GM12878 (cell line): ENCODE results near the gene PLA2G4C. TPM values are rescaled to one million over a fixed set of nuclear protein-coding genes. Genes with fewer than 3 reads are reported as not detected.

Experiments
- ASH2L ChIP-seq: fragments of 300-600, 200-600 bp; sonication (generic); IDR thresholded peaks from 2 replicates; pipeline ENCODE4 v1.6.1; 2017; ENCODE audit warnings: low read depth, mild to moderate bottlenecking, borderline replicate concordance
- CBFB ChIP-seq: IDR thresholded peaks from 2 replicates; pipeline ENCODE4 v1.6.1; 2016; ENCODE audit warnings: antibody characterized with exemption, low read depth
- CTCF ChIP-seq, 3 experiments: IDR thresholded peaks in 2 of 3; conservative IDR thresholded peaks in 1 of 3; 2 replicates each; pipeline ENCODE4 v1.5.1; 2011; ENCODE audit warnings: low read depth in 3 of 3, low read length in 3 of 3, mild to moderate bottlenecking in 3 of 3, control low read depth in 2 of 3, moderate library complexity in 2 of 3, inconsistent platforms in 1 of 3, mixed read lengths in 1 of 3; ENCODE audit not compliant: control insufficient read depth in 2 of 3, insufficient read depth in 1 of 3; ENCODE audit errors: extremely low read depth in 1 of 3
- GATAD2B ChIP-seq: fragments of 450-650 bp; conservative IDR thresholded peaks from 2 replicates; pipeline ENCODE4 v1.6.1; 2017; ENCODE audit warnings: low read depth, mild to moderate bottlenecking, moderate library complexity
- HDAC2 ChIP-seq: fragments of 200-600 bp; sonication (generic); IDR thresholded peaks from 2 replicates; pipeline ENCODE4 v1.6.1; 2017
- MAX ChIP-seq: IDR thresholded peaks from 2 replicates; pipeline ENCODE4 v1.6.1; 2012; ENCODE audit warnings: low read depth, low read length, improper control_type of control experiment
- PAX8 ChIP-seq: fragments of 450-650 bp; IDR thresholded peaks from 2 replicates; pipeline ENCODE4 v1.6.1; 2017; ENCODE audit warnings: mild to moderate bottlenecking, moderate library complexity
- RB1 ChIP-seq: fragments of 450-650 bp; formaldehyde crosslinking; IDR thresholded peaks from 2 replicates; pipeline ENCODE4 v1.6.1; 2017; ENCODE audit warnings: mild to moderate bottlenecking, borderline replicate concordance
- USF2 ChIP-seq: IDR thresholded peaks from 2 replicates; pipeline ENCODE4 v1.6.1; 2011; ENCODE audit warnings: low read depth, low read length, improper control_type of control experiment, borderline replicate concordance
- polyA plus RNA-seq, 11 experiments: library from polyadenylated mRNA; depleted of rRNA in 4 of 11; unstranded in 6 of 11; stranded (reverse) in 5 of 11; fragments of >200 nt; fragmentation: Nextera tagmentation in 4 of 11; fragmentation: Illumina TruSeq in 1 of 11; extraction: Ambion mirVana in 4 of 11; extraction: Trizol in 1 of 11; gene quantifications; 1 replicate in 1 of 11; 2 replicates in 10 of 11; pipeline versions ENCODE4 v1.2.1 to v1.2.3, GENCODE V29; 2011 to 2016; ENCODE audit warnings: inconsistent platforms in 2 of 11, missing spikeins in 2 of 11, low read depth in 1 of 11
- total RNA-seq, 4 experiments: library from RNA; depleted of rRNA in 3 of 4; stranded (reverse); fragments of >200 nt in 3 of 4; fragmentation: Illumina TruSeq in 1 of 4; extraction: Trizol in 1 of 4; gene quantifications; 2 replicates each; pipeline versions ENCODE4 v1.2.1 to v1.2.3, GENCODE V29; 2013 to 2021
- TF ChIP-seq, protein P1 (sequence below): fragments of 450-650 bp; formaldehyde crosslinking; IDR thresholded peaks from 2 replicates; pipeline ENCODE4 v1.4.0; 2022; ENCODE audit warnings: mild to moderate bottlenecking, moderate library complexity

PLA2G4C gene
- total and polyA plus RNA-seq, 10 of the 15 experiments (the other 5 are each of a cell fraction or from before 2014, with no cell fraction given), result 0.53 to 3.6 (median 1.1) TPM

GRCh38 chr19:48069435-48069834 is 41.2 kb downstream of the PLA2G4C start (continued):
- TF ChIP-seq CTCF (IDR thresholded peaks at IDR 0.05 in 2 of 3, conservative IDR thresholded peaks at IDR 0.05 in 1 of 3; ENCODE audit: control insufficient read depth in 2 of 3, extremely low read depth in 1 of 3, insufficient read depth in 1 of 3, low read depth in 3 of 3, low read length in 3 of 3), result no peak
- no peak for TF ChIP-seq GATAD2B
- TF ChIP-seq RB1, result no peak
- no peak for TF ChIP-seq HDAC2
- TF ChIP-seq PAX8, result no peak
- no peak for TF ChIP-seq ASH2L
- TF ChIP-seq USF2, result no peak
- TF ChIP-seq, protein P1, sequence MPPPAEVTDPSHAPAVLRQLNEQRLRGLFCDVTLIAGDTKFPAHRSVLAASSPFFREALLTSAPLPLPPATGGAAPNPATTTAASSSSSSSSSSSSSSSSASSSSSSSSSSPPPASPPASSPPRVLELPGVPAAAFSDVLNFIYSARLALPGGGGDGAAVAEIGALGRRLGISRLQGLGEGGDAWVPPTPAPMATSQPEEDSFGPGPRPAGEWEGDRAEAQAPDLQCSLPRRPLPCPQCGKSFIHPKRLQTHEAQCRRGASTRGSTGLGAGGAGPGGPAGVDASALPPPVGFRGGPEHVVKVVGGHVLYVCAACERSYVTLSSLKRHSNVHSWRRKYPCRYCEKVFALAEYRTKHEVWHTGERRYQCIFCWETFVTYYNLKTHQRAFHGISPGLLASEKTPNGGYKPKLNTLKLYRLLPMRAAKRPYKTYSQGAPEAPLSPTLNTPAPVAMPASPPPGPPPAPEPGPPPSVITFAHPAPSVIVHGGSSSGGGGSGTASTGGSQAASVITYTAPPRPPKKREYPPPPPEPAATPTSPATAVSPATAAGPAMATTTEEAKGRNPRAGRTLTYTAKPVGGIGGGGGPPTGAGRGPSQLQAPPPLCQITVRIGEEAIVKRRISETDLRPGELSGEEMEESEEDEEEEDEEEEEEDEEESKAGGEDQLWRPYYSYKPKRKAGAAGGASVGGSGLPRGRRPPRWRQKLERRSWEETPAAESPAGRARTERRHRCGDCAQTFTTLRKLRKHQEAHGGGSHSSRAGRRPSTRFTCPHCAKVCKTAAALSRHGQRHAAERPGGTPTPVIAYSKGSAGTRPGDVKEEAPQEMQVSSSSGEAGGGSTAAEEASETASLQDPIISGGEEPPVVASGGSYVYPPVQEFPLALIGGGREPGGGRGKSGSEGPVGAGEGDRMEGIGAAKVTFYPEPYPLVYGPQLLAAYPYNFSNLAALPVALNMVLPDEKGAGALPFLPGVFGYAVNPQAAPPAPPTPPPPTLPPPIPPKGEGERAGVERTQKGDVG, result no peak
- TF ChIP-seq MAX, result no peak
- no peak for TF ChIP-seq CBFB
- TF ChIP-seq, all 136 proteins: peak for 0
